HG03571 (cell line): ENCODE data around the gene PHACTR1.
"Not testable (repeated sequence)": the region's sequence is repeated elsewhere in the genome, so short reads cannot be mapped to it uniquely, and the experiment has no call there.

Experiments used
- ATAC-seq: cut with Tn5 transposase; IDR thresholded peaks from one replicate; pipeline ENCODE4 v1.9.1; 2021; ENCODE audit not compliant: unreplicated experiment

PHACTR1 gene

DNA sequence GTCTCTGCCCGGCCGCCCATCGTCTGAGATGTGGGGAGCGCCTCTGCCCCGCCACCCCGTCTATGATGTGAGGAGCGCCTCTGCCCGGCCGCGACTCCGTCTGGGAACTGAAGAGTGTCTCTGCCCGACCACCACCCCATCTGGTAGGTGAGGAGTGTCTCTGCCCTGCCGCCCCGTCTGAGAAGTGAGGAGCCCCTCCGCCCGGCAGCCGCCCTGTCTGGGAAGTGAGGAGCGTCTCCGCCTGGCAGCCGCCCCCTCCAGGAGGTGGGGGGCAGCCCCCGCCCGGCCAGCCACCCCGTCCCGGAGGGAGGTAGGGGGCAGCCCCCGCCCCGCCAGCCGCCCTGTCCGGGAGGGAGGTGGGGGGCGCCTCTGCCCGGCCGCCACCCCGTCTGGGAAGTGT is 417.3 kb downstream of the PHACTR1 start:
- not testable (repeated sequence) for ATAC-seq

GRCh38 chr6:13135152-13135551 is 418.6 kb downstream of the PHACTR1 start:
- no peak for ATAC-seq

DNA sequence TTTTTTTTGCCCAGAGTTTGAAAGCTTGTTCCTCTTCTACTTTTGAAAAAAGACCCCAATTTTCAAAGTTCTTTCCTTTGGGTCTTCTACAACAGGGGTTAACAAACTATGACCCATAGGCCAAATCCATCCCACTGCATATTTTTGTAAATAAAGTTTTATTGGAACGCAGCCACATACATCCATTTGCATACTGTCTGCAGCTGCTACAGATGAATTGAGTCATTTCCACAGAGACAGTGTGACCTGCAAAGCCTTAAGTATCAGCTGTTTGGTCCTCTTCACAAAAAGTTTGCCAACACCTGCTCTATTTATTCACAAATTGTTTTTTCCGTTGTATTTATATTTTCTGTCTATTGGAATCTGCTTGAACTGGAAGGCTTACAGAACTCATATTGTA is 422.6 kb downstream of the PHACTR1 start:
- no peak for ATAC-seq

GRCh38 chr6:13140980-13141379 is 424.4 kb downstream of the PHACTR1 start:
- ATAC-seq = no peak

DNA sequence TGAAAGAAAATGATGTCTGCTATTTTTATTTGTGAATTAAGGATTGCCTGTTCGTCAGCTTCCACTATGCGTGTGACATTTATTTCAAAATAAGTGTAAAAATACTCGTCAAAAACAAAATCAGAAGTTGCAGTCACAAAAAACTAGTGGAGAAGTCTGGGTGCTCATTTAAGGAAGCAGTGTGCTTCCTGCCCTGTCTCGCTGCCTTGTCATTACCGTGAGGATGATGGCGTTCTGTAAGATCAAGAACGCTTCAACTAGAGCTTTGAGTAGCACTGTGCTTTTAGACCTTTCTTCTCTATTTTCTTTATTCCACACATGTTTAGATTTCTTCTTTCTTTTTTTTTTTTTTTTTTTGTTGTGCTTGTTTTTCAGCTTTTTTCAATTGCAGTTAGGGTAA is 424.8 kb downstream of the PHACTR1 start:
- ATAC-seq = no peak

DNA sequence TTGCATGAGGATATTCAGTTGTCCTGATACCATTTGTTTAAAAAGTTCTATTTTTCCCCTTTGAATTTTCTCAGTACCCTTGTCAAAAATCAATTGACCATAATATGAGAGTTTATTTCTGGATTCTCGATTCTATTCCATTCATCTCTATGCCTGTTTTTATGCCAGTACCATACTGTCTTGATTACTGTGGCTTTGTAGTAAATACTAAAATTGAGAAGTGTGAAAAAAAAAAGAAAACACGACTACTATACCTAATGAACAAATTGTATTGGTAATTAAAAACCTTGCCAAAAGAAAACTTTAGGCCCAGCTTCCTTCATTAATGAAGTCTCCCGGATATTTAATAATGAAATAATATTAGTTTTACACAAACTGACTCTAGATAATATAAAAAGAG is 426.0 kb downstream of the PHACTR1 start:
- ATAC-seq = no peak

GRCh38 chr6:13146442-13146841 is 429.9 kb downstream of the PHACTR1 start:
- ATAC-seq = no peak

- ATAC-seq = no peak
These were observed 430.8 kb downstream of the PHACTR1 start for GRCh38 chr6:13147376-13147775.

DNA sequence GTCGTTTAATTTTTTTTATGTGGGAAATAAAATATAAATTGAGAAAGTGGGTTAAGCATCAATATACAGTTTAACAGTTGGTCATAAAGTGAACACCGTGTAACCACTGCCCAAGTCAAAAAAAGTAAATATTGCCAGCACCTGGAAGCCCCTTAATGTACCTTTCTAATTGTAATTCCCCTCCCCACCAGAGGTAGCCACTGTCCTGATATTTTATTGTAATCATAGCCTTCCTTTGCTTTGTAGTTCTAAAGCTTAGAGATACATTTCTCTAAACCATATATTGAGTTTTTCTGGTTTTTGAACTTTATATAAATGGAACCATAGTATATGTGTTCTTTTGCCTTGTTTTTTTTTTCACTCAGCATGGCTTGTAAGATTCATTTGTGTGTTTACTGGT is 431.2 kb downstream of the PHACTR1 start:
- ATAC-seq = no peak

GRCh38 chr6:13152764-13153163 is 436.2 kb downstream of the PHACTR1 start:
- no peak for ATAC-seq

DNA sequence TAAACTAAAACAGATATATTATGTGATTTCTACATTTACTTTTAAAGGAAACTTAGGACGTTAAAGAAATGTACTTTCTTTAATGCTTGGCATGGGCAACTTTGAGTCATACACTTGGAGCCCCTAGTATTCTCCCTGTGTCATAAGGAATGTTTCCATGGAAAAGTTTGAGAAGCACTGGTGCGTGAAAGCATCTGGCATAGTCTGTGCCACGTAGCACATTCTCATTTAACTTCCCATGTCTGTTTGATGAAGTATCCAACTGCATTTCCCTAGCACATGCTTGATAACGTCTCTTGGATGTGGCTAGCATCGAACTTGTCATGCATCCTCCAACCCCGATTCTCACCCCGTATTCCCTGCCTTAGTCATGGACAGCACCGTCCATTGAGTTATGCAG is 439.8 kb downstream of the PHACTR1 start:
- no peak for ATAC-seq

- no peak for ATAC-seq
These were observed 440.7 kb downstream of the PHACTR1 start for GRCh38 chr6:13157293-13157692.

DNA sequence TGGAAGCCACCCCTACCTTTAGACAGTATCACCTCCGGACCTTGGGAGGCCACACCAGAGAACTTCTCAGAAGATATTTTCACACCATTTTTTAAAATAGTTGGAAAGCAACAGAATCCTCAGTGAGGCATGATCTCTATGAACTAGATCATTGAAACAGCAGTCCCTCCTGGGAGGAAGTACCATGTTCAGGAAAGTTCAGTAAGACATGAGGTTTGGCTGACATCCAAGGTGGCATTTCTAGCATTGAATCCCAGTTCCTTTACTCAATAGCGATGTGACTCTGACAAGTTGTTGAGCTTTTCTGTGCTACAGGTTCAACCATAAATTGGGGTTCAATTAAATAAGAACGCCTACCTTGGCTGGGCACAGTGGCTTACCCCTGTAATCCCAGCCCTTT is 442.7 kb downstream of the PHACTR1 start:
- ATAC-seq = no peak

DNA sequence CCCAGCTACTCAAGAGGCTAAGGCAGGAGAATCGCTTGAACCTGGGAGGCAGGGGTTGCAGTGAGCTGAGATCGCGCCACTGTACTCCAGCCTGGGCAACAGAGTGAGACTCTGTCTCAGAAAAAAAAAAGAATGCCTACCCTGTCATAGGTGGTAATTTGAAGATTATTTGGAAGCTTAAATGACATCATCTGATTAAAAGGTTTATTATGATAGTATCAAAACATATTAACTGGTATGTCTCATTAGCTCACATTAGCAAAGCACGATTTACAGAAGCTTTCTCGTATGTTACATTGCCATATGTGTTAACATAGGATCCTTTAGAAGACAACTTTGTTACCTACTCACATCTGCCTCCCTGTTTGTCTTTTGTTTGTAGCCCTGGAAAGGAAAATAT is 443.3 kb downstream of the PHACTR1 start:
- ATAC-seq = not testable (repeated sequence)

GRCh38 chr6:13163161-13163944 is 446.8 kb downstream of the PHACTR1 start:
- ATAC-seq = no peak

DNA sequence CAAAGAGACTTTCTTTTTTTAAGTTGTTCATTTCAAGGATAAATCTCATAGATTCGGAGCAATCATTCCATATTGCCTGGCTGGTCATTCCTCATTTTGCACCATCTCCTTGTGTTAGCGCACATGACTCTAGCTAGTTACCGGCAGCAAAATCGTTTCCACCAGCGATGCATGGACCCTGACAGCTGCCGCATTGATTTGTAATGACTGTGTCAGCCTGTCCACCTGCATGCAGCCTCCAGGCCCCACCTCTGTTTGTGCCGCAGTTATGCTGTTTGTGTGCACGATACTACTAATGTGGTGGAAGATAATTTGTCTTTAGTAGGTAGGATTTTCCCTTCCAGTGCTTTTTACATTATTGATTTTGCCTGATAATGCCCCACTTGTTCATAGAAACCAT is 447.7 kb downstream of the PHACTR1 start:
- no peak for ATAC-seq

DNA sequence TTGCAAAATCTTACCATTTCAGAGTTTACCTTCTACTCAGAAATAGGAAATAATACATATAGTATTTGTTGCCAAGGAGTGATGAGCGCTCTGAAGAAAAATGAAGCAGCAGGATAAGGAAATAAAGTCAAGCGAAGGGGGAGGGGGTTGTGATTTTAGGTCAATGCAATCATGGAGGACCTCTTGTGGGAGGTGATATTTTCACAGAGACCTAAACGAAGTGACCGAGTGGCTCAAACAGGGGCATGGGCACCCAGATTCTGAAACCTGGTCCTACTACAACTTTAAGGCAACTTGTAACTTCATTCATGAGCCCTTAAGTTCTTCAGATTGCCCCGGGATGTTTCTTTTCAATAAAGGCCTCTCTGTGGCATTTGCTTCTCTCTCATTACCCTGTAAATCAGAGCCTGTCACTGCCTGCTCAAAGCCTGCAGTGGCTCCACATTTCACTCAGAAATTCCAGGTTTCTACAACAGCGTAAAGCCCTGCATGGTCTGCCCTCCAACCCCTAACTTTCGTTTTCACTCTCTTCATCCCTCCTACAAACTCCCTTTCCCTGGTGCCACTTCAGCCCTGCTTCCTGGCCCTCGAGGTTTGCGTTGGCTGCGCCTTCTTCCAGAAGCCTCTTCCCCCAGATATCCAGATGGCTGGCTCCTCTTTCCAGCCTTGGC is 449.1 kb downstream of the PHACTR1 start:
- no peak for ATAC-seq

DNA sequence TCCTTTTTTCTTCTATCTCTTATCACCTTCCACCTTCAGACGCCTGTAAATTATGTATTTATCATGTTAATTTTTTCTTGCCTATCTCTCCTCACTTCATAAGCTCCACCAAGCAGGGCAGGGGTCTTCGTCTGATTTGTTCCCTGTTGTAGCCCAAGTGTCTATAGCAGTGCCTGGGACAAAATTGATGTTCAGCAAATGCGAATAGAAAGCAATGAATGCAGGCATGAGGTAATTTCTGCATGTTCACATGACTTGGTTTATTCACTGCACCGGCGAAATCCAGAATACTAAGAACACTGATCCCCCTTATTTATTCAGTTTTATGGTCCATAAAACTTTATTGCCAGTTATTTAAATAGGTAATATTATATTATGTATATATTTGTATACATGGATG is 449.7 kb downstream of the PHACTR1 start:
- no peak for ATAC-seq

- no peak for ATAC-seq
These were observed 450.3 kb downstream of the PHACTR1 start for GRCh38 chr6:13166916-13167315.

- no peak for ATAC-seq
These were observed 455.7 kb downstream of the PHACTR1 start for GRCh38 chr6:13172291-13172690.

DNA sequence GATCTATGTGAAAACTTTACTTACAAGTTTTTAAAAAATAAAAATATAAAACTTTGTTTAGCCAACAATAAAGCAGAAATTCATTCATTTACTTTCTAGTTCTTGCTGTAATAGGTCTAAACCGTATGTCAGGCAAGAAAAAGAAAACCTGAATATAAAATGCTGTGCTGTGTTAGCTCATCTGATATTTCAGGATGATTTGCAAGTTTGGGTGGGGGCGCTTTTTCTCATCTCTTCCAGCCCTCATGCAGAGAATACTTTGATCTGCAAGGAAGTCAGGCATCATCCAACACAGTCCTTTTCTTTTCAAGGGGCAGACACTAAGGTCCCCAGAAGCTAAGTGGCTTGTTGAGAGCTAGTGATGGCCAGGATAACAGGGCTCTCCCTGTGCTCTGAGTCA is 458.5 kb downstream of the PHACTR1 start:
- ATAC-seq = no peak

DNA sequence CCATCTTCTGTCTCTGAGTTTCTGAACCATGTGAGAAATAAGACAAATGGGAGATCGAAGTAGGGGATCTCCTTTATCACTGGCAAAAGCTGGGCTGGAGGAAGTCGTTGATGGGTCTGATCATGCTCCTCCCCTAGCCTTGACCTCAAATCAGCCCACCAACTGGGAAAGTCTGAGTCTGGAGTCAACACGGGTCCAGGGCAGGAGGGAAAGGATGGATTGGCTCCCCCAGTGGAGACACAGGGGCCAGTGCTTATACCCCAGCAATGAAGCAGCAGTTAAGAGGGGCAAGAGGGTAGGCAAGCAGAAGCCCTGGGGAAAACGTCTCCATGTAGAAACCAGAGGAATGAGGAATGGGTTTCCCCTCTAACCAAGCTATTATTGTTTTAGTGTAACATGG is 459.2 kb downstream of the PHACTR1 start:
- no peak for ATAC-seq

DNA sequence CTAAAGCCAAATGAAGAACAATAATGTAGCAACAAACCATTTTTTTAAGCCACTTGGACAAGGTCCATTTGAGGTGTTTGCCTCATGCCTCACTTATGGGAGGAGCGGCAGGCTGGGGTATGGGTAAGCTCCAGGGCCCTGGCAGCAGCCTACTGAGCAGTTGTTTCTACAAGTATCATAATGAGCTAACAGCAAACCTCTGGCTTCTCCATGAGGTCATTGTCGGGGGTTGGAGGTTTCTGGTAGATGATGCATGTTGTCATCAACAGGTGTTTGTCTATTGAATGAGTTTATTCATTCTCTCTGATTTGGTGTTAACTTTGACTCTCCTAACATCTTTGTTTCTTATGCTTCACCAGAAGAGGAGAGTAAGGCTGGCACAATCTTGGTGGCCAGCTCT is 461.1 kb downstream of the PHACTR1 start:
- ATAC-seq = no peak
